Mesendoderm (in vitro differentiated cells): Measurements from ENCODE around the gene PRAC2.
A peak's percentile ranks its signal among the peaks of the same experiment; 100 is the strongest.

Experiments used
- DNase-seq: peaks from one replicate; pipeline ENCODE4 v3.0.0; 2013
- H2AK5ac ChIP-seq: 2 replicates; pipeline ENCODE4 v1.6.1; 2013; ENCODE audit warnings: low read length, inconsistent platforms
- H2BK120ac ChIP-seq: 2 replicates; pipeline ENCODE4 v1.6.1; 2013; ENCODE audit warnings: low read depth, mild to moderate bottlenecking, low read length, moderate library complexity, mixed read lengths
- H2BK15ac ChIP-seq: replicated peaks from 2 replicates; pipeline ENCODE4 v1.6.1; 2013; ENCODE audit warnings: low read depth, mild to moderate bottlenecking, moderate library complexity
- H2BK5ac ChIP-seq: 2 replicates; pipeline ENCODE4 v1.6.1; 2013; ENCODE audit warnings: low read length, inconsistent platforms
- H3K18ac ChIP-seq: 2 replicates; pipeline ENCODE4 v1.6.1; 2013; ENCODE audit warnings: mild to moderate bottlenecking, low read length, mixed read lengths
- H3K23ac ChIP-seq: one replicate; pipeline ENCODE4 v1.6.1; 2013; ENCODE audit warnings: low read length
- H3K27ac ChIP-seq: 2 replicates; pipeline ENCODE4 v1.5.1; 2013; ENCODE audit warnings: low read depth, mild to moderate bottlenecking, inconsistent platforms, low read length, moderate library complexity
- H3K27me3 ChIP-seq: 2 replicates; pipeline ENCODE4 v1.6.1; 2013; ENCODE audit warnings: low read length, control low read depth, mild to moderate bottlenecking, inconsistent platforms; ENCODE audit not compliant: insufficient read depth, poor library complexity
- H3K36me3 ChIP-seq: 2 replicates; pipeline ENCODE4 v1.6.1; 2013; ENCODE audit warnings: low read length, inconsistent platforms; ENCODE audit not compliant: control insufficient read depth, insufficient read depth
- H3K4ac ChIP-seq: one replicate; pipeline ENCODE4 v1.6.1; 2013; ENCODE audit warnings: low read depth, mild to moderate bottlenecking, low read length, moderate library complexity
- H3K4me1 ChIP-seq: 2 replicates; pipeline ENCODE4 v1.6.1; 2013; ENCODE audit warnings: low read depth, low read length, inconsistent platforms; ENCODE audit not compliant: control insufficient read depth
- H3K4me2 ChIP-seq: 2 replicates; pipeline ENCODE4 v1.6.1; 2013; ENCODE audit warnings: low read length
- H3K4me3 ChIP-seq: 2 replicates; pipeline ENCODE4 v1.5.1; 2013; ENCODE audit warnings: mild to moderate bottlenecking, low read length
- H3K56ac ChIP-seq: one replicate; pipeline ENCODE4 v1.6.1; 2013; ENCODE audit warnings: low read length
- H3K79me1 ChIP-seq: 2 replicates; pipeline ENCODE4 v1.6.1; 2013; ENCODE audit warnings: low read length, inconsistent platforms
- H3K79me2 ChIP-seq: 2 replicates; pipeline ENCODE4 v1.6.1; 2013; ENCODE audit warnings: mild to moderate bottlenecking, low read length; ENCODE audit not compliant: control insufficient read depth, insufficient read depth
- H3K9ac ChIP-seq: 2 replicates; pipeline ENCODE4 v1.6.1; 2013; ENCODE audit warnings: low read length, inconsistent platforms
- H4K5ac ChIP-seq: one replicate; pipeline ENCODE4 v1.6.1; 2013; ENCODE audit warnings: low read length
- H4K8ac ChIP-seq: one replicate; pipeline ENCODE4 v1.6.1; 2013; ENCODE audit warnings: low read depth, mild to moderate bottlenecking, control low read depth, low read length, moderate library complexity
- WGBS: extraction: QIAGEN DNeasy Blood & Tissue Kit; methylation state at CpG from one replicate; pipeline ENCODE4 v1.1.7; 2013; ENCODE audit warnings: low lambda C conversion rate, missing lambda C conversion rate; ENCODE audit not compliant: insufficient coverage; ENCODE audit errors: extremely low coverage; 5-methylcytosine and 5-hydroxymethylcytosine counted together

PRAC2 gene

GRCh38 chr17:48723423-48724250 lies 652 bp downstream of the PRAC2 start:
- Histone ChIP-seq H2AK5ac (no peak overlapping the region), H3K23ac (peak overlapping the region; percentile 92), H2BK5ac (no peak overlapping the region), H3K27ac (peak overlapping the region; percentile 84), H3K4me1 (peaks cover 4% of the 10 kb centered on the region), H2BK15ac (no peak overlapping the region), H3K18ac (peak overlapping the region; percentile 46), H4K8ac (peak overlapping the region; percentile 91), H3K79me2 (no peaks in the 10 kb centered on the region), H3K9ac (peak overlapping the region; percentile 68), H3K4me2 (peak overlapping the region; percentile 86), H3K79me1 (no peaks in the 10 kb centered on the region), H3K4me3 (peak overlapping the region; percentile 19), H2BK120ac (peak overlapping the region; percentile 32), H3K56ac (peak overlapping the region; percentile 76), H3K36me3 (no peaks in the 10 kb centered on the region), H3K4ac (peak overlapping the region; percentile 73), H4K5ac (no peak overlapping the region), H3K27me3 (peaks cover 36% of the 10 kb centered on the region)
- no CpG with 5 or more reads among the region's 42 CpGs for WGBS
- DNase-seq, result peak; percentile 83

DNA sequence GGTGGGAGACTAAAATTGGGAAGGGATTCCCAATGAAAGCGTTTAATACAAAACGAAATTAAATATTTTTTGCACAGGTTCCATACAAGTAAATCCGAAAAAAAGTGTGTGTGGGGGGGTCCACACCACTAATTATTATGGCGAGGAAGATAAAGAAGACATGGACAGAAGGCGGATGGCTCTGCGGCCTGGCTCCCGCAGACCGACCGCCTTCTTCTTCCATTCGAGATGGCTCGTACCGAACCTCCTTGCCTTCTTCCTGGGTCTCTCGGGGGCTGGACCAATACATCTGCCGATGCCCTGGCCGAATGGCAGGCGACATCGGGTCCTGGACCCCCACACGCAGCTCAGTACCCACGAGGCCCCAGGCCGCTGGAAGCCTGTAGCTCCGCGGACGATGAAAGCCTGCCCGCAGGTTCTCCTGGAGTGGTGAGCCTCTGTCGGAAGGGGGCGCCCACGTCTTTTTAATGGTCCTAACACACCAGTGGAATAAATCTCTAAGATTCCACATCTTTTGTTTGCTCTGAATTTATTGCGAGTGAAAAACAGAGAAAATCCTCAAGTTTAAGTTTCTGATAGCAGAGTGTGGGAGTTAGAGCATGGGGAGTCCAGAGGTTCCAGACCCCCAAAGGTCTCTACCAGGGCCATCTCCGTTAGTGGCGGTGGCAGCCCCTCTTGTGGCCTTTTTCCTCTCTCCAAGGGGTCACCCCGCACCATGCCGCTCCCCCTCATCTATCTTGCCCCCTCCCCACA lies 1.4 kb downstream of the PRAC2 start:
- Histone ChIP-seq H3K4me1 (peaks cover 4% of the 10 kb centered on the region), H3K27me3 (peaks cover 36% of the 10 kb centered on the region), H3K4ac (no peak overlapping the region), H3K27ac (no peak overlapping the region), H3K4me2 (no peak overlapping the region), H3K56ac (peak overlapping the region; percentile 75), H3K4me3 (no peak overlapping the region), H4K8ac (no peak overlapping the region), H2BK5ac (no peak overlapping the region), H3K9ac (no peak overlapping the region), H2BK15ac (no peak overlapping the region), H3K18ac (no peak overlapping the region), H3K23ac (no peak overlapping the region), H3K79me2 (no peaks in the 10 kb centered on the region), H2BK120ac (no peak overlapping the region), H2AK5ac (no peak overlapping the region), H3K36me3 (no peaks in the 10 kb centered on the region), H4K5ac (no peak overlapping the region), H3K79me1 (no peaks in the 10 kb centered on the region)
- peak; percentile 75 for DNase-seq
- WGBS, result no CpG with 5 or more reads among the region's 32 CpGs

DNA sequence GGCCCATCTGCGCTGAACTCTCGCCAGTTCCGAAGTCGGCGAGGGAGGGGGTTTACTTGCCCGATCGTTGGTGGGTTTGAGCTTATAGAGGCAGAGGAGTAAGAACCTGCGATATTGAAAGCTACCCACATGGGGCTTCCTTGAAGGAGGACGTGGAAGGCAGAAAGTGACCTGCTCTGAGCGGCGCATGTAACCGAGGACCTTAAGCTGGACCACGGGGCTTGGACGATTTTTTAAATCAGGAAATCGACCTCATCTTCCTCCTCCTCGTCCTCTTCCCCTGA lies 2.0 kb downstream of the PRAC2 start:
- WGBS, result no CpG with 5 or more reads among the region's 16 CpGs

DNA sequence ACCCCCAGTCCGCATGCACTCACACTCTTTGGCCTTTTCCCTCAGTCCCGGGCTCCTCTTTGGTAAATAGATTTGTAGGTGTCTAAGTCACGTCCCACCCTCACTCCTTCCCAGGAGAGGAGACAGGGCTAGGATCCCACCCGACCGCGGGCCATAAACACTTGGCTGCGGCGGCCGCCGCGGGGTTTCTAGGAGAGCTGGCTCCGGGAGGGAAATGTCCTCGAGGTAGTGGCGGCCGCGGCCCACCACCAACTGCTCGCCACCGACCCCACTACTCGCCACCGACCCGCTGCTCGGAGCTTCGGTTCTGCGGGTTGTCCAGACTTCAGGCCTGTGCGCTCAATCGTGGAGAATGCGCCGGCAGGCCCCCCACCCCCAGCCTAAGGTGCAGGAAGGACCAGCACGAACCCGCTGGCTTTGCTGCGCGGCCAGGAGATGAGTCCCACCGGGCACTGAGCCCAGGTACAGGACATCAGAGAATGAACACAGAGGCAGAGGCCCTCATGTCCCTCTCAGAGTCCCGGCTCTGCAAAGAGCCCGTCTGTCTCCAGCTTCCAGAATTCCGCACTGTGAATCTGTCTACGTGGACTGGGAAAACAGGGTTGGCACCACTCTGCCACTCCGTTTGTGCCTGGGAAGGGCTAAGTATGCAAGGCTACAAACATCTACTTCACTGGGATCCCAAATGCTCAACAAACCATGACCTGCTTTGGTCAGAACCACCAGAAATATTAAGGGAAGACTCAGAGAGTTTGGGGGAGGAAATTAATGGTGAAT lies 2.5 kb downstream of the PRAC2 start:
- no CpG with 5 or more reads among the region's 38 CpGs for WGBS
- Histone ChIP-seq H3K4ac (no peak overlapping the region), H4K8ac (no peak overlapping the region), H3K18ac (no peak overlapping the region), H3K27ac (no peak overlapping the region), H3K36me3 (no peaks in the 10 kb centered on the region), H3K79me2 (no peaks in the 10 kb centered on the region), H2AK5ac (no peak overlapping the region), H3K4me3 (no peak overlapping the region), H3K23ac (peak overlapping the region; percentile 80), H4K5ac (no peak overlapping the region), H3K79me1 (no peaks in the 10 kb centered on the region), H2BK15ac (no peak overlapping the region), H2BK120ac (no peak overlapping the region), H3K27me3 (peaks cover 44% of the 10 kb centered on the region), H3K56ac (peak overlapping the region; percentile 44), H3K9ac (no peak overlapping the region), H2BK5ac (no peak overlapping the region), H3K4me2 (no peak overlapping the region), H3K4me1 (peaks cover 4% of the 10 kb centered on the region)
- no peak for DNase-seq

More for the DNA sequence above, 2.0 kb downstream of the PRAC2 start:
- no peak overlapping the region for H3K4me3 ChIP-seq
- no peak overlapping the region for H3K4ac ChIP-seq
- no peak overlapping the region for H3K23ac ChIP-seq
- H3K79me1 ChIP-seq, result no peaks in the 10 kb centered on the region
- H2BK5ac ChIP-seq, result no peak overlapping the region
- H3K79me2 ChIP-seq, result no peaks in the 10 kb centered on the region
- H2BK15ac ChIP-seq, result no peak overlapping the region
- peaks cover 40% of the 10 kb centered on the region for H3K27me3 ChIP-seq
- H3K27ac ChIP-seq, result no peak overlapping the region
- H3K4me2 ChIP-seq, result no peak overlapping the region
- H3K56ac ChIP-seq, result peak overlapping the region; percentile 44
- no peak overlapping the region for H2AK5ac ChIP-seq
- H4K5ac ChIP-seq, result no peak overlapping the region
- no peak overlapping the region for H3K9ac ChIP-seq
- no peak overlapping the region for H3K18ac ChIP-seq
- H4K8ac ChIP-seq, result no peak overlapping the region
- peaks cover 4% of the 10 kb centered on the region for H3K4me1 ChIP-seq
- DNase-seq, result no peak
- H2BK120ac ChIP-seq, result no peak overlapping the region
- no peaks in the 10 kb centered on the region for H3K36me3 ChIP-seq

DNA sequence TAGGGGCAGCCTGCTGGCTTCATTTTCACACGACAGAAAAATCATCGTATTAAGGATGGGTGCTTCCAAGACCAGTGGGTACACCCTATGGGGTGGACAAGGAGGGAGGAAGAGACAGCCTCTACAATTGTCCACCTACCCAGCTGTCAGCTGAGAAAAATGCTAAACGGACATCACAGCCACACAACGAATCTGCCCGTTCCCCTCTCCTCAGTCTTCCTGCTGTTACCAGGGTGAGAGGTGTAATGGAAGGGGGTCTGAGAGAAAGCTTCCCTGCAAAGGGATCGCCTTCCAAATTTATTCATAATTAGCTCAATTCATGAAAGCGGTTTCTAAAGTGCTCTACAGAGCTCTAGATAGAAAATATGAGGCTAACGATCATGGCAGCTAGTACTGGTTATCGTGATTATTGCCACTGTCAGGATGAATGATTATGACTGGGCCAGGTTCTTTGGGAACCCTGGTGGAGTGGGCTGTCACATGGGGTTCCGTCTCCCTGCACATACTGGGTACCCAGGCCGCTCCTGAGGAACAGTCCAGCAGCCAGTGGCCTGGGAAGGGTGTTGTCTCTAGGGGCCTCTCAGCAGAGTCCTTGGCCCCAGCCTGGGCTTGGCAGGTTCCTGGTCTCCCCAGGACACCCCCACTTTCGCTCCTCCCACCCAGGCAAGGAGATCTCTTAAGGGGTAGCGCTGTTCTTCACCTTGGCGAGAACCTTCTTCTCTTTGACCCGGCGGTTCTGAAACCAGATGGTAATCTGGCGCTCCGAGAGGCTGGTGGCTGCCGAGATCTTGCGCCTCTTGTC lies 3.3 kb downstream of the PRAC2 start:
- no peak for DNase-seq
- Histone ChIP-seq H3K18ac (no peak overlapping the region), H2AK5ac (no peak overlapping the region), H2BK120ac (no peak overlapping the region), H4K8ac (no peak overlapping the region), H2BK5ac (no peak overlapping the region), H3K79me1 (no peaks in the 10 kb centered on the region), H3K27me3 (peaks cover 46% of the 10 kb centered on the region), H3K9ac (no peak overlapping the region), H3K27ac (no peak overlapping the region), H3K36me3 (no peaks in the 10 kb centered on the region), H3K4me3 (no peak overlapping the region), H3K79me2 (no peaks in the 10 kb centered on the region), H3K4me2 (no peak overlapping the region), H3K23ac (no peak overlapping the region), H4K5ac (no peak overlapping the region), H3K4me1 (peaks cover 4% of the 10 kb centered on the region), H3K56ac (no peak overlapping the region), H2BK15ac (no peak overlapping the region), H3K4ac (no peak overlapping the region)
- no CpG with 5 or more reads among the region's 20 CpGs for whole genome bisulfite sequencing
